ENCODE data around the gene APLF. TPM values are rescaled to one million over a fixed set of nuclear protein-coding genes. Genes with fewer than 3 reads are reported as not detected.
"Not testable (repeated sequence)": the region's sequence is repeated elsewhere in the genome, so short reads cannot be mapped to it uniquely, and the experiment has no call there.

APLF gene
- total RNA-seq, 1 experiment from 2014 or later: 0.58 TPM

DNA sequence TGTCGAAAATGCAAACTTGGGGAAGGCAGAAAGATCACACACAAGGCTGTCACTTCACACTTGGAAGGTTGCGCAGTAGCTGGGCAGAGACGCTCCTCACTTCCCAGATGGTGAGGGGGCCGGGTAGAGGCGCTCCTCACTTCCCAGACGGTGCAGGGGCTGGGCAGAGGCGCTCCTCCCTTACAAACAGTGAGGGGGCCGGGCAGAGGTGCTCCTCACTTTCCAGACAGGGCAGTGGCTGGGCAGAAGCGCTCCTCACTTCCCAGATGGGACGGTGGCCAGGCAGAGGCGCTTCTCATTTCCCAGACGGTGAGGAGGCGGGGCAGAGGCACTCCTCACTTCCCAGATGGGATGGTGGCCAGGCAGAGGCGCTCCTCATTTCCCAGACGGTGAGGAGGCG is 59.6 kb downstream of the APLF start:
- DNase-seq (ENCODE audit: low read depth): not testable (repeated sequence)

DNA sequence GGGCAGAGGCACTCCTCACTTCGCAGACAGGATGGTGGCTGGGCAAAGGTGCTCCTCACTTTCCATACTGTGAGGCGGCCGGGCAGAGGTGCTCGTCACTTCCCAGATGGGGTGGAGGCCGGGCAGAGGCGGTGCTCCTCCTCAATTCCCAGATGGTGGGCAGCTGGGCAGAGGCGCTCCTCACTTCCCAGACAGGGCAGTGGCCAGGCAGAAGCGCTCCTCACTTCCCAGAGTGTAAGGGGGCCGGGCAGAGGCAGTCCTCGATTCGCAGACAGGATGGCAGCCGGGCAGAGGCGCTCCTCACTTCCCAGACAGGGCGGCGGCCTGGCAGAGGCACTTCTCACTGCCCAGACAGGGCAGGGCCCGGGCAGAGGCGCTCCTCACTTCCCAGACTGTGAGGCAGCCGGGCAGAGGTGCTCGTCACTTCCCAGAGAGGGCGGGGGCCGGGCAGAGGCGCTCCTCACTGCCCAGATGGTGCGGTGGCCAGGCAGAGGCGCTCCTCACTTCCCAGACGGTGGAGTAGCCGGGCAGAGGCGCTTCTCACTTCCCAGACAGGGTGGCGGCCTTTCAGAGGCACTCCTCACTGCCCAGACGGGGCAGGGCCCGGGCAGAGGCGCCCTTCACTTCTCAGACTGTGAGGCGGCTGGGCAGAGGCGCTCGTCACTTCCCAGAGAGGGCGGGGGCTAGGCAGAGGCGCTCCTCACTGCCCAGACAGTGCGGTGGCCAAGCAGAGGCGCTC is 60.1 kb downstream of the APLF start:
- DNase-seq (ENCODE audit: low read depth): not testable (repeated sequence)

DNA sequence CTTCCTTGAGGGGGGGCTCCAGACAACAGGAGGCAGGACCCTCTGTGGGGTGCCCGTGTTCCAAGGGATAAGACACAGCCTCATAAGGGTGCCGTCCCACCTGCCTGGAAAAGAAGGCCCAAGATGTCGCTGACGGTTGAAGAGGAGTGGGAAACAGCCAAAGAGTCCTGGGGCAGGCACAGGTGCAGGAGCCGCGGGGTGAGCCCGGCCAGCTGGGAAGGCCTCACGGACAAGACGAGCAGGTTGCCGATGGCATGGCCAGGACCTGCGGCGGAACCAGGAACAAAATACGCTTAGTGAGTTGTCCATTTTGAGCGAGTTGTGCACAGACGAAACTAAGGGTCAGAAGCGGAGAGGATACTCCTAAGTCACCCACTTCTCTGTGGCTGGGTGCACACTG is 61.8 kb downstream of the APLF start:
- DNase-seq (ENCODE audit: low read depth): not testable (repeated sequence)

DNA sequence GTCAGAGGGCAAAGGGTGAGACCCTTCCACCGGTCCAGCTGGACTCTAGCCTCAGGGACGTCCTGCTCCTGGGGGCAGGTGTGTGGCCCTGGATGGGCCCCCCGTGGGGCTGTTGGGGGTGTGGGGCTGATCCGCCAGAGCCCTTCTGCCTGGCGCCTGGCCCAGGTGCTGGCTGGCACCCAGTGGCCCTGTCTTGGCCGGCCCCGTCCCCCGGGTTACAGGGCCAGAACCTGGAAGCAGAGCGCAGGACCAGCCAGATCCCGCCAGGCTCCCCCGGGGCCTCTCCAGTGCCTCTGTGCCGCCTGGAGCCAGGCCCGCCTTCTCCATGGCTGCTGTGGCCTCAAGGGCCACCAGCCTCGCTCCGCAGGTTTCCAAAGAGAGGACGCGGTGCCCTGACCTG is 62.3 kb downstream of the APLF start:
- DNase-seq (ENCODE audit: low read depth): not testable (repeated sequence)

DNA sequence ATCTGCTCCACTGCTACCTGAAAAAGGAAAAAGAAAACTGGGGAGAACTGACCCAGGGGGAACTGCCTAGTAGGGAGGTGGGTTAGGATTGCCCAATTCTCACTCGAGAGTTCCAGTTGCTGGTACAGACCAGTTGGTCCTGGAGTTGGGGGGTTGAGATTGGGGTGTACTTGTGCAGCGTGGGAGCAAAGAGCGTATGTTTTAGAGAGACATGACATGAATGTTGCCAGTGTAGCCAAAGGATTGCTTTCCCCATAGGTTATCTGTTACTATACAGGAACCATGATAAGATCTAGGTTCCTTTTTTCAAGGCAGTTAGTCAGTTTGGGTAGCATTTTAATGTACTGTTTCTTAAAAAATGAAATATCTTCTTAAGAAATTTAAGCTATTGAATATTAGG is 68.6 kb downstream of the APLF start:
- DNase-seq (ENCODE audit: low read depth): no peak

DNA sequence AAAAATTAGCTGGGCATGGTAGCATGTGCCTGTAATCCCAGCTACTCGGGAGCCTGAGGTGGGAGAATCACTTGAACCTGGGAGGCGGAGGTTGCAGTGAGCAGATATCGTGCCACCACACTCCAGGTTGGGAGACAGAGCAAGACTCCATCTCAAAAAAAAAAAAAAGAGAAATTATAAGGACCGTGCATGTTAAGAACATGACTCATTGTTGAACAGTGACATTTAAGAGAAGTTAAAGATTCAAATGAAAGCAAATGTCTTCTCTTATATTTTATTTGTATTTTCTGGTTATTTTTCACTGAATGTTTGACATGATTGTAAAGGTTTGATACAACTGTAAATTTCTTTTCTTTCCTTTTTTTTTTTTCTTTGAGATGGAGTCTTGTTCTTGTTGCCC is 69.6 kb downstream of the APLF start:
- no peak for DNase-seq (ENCODE audit: low read depth)

DNA sequence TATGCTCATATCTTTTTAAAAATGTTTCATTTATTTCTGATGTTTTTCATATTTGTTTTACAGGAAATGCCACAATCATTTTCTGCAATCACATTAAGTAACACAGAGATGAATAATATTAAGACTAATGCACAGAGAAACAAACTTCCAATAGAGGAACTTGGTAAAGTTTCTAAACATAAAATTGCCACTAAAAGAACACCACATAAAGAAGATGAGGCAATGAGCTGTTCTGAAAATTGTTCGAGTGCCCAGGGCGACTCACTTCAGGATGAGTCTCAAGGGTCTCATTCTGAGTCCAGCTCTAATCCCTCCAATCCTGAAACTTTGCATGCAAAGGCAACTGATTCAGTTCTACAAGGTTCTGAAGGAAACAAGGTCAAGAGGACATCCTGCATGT is 70.4 kb downstream of the APLF start:
- DNase-seq (ENCODE audit: low read depth): no peak

DNA sequence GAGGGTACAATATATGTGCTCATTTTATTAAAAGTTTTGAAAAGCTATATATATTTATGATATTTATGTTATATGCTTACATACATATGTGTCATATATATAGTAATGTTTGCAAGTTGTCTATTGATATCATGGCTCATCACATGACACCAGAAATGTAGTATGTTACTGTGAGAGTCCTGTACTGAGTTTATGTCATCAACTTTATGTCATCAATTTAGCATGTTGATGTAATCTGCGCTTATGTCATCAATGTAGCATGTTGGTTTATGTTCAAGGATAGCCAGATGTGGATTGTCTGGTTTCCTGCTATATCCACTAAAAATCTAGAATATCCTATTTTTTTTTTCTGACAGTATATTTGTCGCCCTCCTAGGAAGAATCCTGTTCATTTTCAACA is 77.4 kb downstream of the APLF start:
- no peak for DNase-seq (ENCODE audit: low read depth)

DNA sequence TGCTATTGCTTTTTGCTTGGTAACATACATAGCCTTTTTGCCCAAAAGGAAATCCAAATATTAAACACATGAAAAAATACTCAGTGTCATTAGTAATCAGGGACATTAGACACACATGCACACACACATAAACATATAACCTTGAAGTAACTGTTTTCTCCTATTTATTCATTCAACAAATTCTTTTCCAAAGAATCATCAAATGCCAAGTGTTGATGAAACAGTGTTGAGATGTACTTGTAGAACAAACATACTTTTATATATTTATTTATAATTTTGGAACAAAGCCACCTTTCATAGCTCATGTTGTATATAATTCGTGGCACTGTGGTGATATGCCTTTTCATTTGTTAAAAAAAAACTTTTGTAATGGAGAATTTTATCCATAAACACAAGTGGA is 81.0 kb downstream of the APLF start:
- no peak for DNase-seq (ENCODE audit: low read depth)

DNA sequence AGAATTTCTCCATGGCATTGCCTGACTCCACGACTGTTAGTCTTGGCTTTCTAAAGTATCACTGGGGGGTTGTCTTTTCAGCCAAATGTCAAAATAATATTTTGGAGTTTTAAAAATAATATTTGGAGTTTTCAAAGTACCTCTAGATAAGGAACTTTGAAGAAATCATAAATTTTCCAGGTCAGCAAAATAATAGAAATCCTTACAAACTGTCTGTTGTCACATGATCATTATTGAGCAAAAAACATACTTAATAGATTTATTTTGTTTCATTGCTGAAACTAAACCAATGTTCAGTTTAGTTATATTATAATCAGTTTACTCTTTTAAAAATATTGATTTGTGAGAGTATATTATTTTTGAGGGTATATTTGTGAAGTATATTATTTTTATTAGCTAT is 85.7 kb downstream of the APLF start:
- no peak for DNase-seq (ENCODE audit: low read depth)

DNA sequence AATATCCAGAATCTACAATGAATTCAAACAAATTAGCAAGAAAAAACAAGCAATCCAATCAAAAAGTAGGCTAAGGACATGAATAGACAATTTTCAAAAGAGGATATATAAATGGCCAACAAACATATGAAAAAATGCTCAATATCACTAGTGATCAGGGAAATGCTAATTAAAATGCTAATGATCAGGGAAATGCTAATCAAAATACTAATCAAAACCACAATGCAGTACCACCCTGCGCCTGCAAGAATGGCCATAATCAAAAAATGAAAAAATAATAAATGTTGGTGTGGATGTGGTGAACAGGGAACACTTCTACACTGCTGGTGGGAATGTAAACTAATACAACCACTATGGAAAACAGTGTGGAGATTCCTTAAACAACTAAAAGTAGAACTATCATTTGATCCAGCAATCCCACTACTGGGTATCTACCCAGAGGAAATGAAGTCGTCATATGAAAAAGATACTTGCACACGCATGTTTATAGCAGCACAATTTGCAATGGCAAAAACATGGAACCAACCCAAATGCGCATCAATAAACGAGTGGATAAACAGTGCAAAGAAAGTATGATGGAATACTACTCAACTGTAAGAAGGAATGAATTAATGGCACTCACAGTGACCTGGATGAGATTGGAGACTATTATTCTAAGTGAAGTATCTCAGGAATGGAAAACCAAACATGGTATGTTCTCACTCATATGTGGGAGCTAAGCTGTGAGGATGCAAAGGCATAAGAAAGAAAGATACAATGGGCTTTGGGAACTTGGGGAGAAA is 88.2 kb downstream of the APLF start:
- DNase-seq (ENCODE audit: low read depth): not testable (repeated sequence)

DNA sequence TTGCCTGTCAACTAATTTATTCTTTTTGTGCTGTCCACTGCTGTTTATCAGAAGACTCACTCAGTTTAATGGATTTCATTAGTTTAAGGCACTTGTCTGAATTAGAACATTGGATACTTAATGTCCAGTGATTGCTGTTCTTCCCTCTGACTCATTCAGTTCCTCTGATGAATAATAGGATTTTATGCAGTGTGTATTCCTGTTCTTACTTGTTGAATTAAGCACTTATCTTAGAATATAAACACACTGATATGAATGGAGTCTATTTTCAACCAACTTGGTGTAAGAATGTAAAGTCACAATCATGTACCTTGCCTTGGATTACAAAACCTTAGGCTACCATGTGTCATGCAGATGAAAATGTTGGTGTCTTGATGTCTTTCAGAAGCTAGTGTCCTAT is 89.0 kb downstream of the APLF start:
- no peak for DNase-seq (ENCODE audit: low read depth)

DNA sequence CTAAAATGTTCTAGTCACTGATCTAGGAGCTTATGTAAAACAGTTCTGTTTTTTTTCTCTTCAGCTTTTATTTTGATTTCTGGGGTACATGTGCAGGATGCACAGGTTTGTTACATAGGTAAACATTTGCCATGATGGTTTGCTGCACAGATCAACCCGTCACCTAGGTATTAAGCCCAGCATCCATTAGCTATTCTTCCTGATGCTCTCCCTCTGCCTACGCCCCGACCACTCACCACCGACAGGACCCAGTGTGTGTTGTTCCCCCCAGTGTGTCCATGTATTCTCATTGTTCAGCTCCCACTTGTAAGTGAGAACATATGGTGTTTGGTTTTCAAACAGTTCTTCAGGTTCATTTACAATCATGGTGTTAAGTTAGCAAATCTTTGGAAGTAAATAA is 91.2 kb downstream of the APLF start:
- no peak for DNase-seq (ENCODE audit: low read depth)

DNA sequence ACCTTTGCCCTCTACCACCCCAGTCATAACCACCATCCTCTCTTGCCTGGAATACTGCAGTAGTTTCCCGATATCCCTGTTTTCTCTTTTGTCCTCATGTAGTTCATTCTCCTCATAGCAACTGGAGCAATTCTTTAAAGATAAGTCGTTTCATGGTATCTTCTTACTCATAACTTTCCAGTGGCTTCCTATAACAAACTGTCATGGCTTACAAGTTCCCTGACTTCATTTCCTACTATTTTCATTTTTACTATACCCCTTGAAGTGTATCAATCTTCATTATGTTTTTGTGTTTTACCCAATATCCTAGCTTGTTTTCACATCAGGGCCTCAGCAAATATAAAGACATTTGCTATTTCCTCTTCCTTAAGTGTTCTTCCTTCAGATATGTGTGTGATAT is 92.3 kb downstream of the APLF start:
- DNase-seq (ENCODE audit: low read depth): no peak

DNA sequence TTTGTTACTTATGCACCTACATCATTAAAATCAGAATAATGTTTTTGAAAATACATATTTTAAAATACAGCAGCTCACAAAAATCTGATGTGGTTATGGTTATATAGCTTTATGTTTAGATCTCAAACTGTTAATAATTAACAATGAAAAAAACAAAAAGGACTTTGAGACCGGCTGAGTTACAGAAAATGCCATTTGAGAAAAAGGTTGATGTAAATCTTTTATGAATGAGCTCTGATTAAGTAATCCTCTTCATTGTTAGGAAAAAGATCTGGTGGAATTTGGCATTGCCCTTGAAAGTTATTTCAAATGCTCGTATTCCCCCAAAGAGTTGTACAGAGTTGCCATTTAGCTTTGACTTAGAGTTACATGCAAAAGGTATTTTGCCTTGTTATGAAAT is 93.2 kb downstream of the APLF start:
- DNase-seq (ENCODE audit: low read depth): no peak

DNA sequence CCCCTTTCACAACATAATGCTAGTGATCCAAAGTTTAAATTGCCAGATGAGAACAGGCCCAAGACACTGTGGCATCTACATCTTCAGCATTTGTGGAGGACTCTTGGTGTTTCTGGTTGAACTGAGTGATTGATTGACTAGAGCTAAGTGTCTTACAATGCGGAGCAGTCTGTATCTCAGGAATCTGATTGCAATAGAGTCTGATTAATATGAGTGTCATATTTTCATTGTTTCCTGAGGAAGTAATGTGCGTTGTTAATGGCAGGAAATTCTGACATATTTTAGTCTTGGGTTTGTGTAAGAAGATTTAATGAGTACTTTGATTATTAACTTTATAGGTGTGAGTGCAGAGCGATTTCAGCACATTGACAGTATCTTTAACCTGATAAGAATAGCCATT is 94.0 kb downstream of the APLF start:
- DNase-seq (ENCODE audit: low read depth): no peak

DNA sequence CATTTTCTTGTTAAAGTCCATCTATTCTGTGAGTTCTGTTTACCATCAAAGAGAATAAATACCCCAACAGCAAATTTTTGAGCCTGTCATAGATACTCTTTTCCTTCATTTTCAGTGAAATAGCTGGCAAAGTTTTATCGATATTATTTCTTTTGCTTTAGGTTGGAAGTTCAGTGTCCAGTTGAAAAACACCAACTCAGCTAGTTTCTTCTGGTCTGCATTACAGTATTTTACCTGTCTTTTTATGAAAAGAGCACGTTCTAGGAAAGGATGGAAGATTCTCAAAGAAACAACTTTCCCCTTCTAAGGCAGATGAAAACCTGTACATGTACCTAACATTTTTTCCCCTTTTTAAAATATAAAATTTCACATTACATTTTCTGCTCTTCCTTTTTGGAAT is 95.5 kb downstream of the APLF start:
- no peak for DNase-seq (ENCODE audit: low read depth)

DNA sequence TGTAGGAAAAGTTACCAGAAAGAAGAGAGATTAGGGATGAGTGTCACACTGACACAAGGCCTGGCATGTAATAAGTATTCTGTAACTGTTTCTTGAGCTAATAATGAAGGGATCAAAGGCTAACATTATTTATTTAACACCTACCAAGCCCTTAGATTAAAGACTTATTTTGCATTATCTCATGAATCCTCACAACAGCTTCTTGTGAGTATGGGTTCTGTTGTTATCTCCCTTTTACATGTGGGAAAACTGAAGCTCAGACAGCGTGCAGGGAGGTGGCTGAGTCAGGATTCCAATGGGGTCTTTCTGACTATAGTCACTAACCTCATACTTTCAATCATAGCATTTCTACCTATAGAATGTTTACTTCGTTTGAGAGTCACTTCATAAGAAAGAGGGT is 97.0 kb downstream of the APLF start:
- no peak for DNase-seq (ENCODE audit: low read depth)

DNA sequence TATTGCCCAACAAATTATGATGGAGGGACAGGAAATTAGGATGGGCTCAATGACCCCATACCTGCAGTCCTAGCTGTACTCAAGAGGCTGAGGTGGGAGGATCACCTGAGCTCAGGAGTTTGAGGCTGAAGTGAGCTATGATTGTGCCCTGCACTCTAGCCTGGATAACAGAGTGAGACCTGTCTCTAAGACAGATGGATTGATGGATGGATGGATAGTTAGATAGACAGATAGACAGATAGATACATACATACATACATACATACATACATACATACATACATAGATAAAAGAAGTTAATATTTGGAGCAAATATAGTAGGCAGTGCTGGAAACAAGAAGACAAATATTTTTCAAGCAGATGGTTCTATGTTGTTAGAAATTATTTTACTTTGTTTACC is 97.9 kb downstream of the APLF start:
- DNase-seq (ENCODE audit: low read depth): no peak

DNA sequence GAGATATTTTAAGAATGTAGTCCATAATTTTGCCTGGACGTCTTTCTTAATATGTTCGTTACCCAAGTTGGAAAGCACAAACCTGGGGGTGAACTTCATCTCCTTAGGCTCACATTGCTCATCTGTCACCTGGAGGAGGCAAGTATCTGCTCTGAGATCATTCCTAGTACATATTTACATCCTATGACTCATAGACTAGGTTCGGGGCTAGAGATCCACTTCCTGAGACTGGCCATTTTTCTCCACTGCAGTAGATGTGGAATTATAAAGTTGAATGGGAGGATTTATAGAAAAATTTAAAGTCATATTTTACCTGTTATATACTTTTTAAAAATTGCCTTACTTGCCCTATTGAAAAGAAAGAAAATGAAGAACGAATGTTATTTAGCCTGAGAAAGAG is 98.5 kb downstream of the APLF start:
- DNase-seq (ENCODE audit: low read depth): peak; percentile 76

DNA sequence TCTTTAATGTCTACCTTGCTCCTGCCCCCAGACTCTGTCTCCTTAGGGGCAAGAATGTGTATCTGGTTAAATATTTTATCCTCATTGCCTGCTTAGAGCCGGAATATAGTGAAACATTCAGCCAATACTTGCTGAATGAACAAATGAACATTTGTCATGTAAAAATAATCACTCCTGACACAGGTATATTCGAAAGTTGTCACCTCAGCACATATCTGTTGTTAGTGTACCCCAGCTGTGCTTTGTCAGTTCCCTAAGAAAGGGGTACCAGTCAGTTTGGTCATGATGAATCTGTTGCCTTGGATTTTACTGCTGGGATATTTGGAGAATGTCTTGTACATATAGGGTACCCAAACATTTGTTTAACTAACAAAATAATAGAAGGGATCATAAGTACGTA is 99.0 kb downstream of the APLF start:
- DNase-seq (ENCODE audit: low read depth): no peak

DNA sequence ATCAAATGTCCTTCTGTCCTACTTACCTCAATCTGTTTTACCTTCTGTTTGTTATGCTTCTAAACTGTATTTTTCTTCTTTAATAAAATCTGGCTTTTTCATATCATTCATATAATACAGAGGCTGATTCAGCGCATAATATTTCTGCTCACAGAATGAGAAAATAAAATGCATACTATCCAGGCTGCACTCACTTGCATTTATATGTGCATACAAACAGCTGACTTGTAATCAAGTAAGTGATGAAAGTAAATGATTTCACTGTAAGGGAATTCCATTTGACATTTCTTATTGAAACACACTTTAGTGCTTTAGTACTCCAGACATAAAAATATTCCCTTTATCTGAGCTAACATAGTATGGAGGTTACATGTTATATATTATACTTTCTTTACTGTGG is 100.7 kb downstream of the APLF start:
- DNase-seq (ENCODE audit: low read depth): no peak

DNA sequence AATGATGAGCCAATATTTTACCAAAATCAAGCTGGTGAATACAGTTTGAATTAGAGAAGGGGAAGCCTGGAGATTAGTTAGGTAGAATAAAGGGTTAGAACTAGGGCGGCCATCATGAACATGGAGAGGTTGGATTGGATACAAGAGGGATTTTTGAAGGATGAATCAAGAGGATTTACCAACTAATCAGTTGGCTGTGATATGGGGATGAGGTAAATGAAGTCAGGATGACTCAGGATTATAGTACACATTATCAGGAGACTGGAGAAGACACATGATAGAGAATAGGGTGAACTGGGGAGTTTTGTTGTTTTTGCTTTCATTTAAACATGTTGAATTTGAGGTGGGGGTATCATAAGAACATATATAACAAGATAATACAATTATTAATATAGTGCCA is 102.2 kb downstream of the APLF start:
- peak; percentile 44 for DNase-seq (ENCODE audit: low read depth)
